Measurements from ENCODE around the gene MOXD1.
A peak's percentile ranks its signal among the peaks of the same experiment; 100 is the strongest.

GRCh38 chr6:132259070-132259469, 142.2 kb downstream of the MOXD1 start:
- peak; percentile 33; the same call in 1 of the 2 replicates for TF ChIP-seq CTCF (tag by site-specific recombination; IDR thresholded peaks at IDR 0.05)
- TF ChIP-seq ZNF785 (tag by site-specific recombination; IDR thresholded peaks at IDR 0.05) = no peak
- TF ChIP-seq YY1 (tag by site-specific recombination; IDR thresholded peaks at IDR 0.05) = no peak
- no peak for TF ChIP-seq REST (tag by site-specific recombination; IDR thresholded peaks at IDR 0.05)
- TF ChIP-seq ZFP37 (tag by site-specific recombination; IDR thresholded peaks at IDR 0.05) = no peak
- no peak for TF ChIP-seq ZNF223 (tag by site-specific recombination; IDR thresholded peaks at IDR 0.05)
- no peak for TF ChIP-seq ATF2 (tag by site-specific recombination; IDR thresholded peaks at IDR 0.05; ENCODE audit: low read depth)
- no peak for TF ChIP-seq BCL11A (tag by site-specific recombination; IDR thresholded peaks at IDR 0.05; ENCODE audit: low read depth)
- no peak for TF ChIP-seq ZNF341 (tag by site-specific recombination; IDR thresholded peaks at IDR 0.05; ENCODE audit: low read depth)
- no peak for TF ChIP-seq TRIM28 (IDR thresholded peaks at IDR 0.05; ENCODE audit: borderline replicate concordance, low read length)
- TF ChIP-seq ZBTB20 (tag by site-specific recombination; IDR thresholded peaks at IDR 0.05) = no peak
- TF ChIP-seq ZNF670 (tag by site-specific recombination; IDR thresholded peaks at IDR 0.05; ENCODE audit: low read depth) = no peak
